K562 (cell line): ENCODE data around the gene LMBR1L. TPM values are rescaled to one million over a fixed set of nuclear protein-coding genes. Genes with fewer than 3 reads are reported as not detected.

Experiments used
- ATF7 ChIP-seq: fragments of 450-650 bp; IDR thresholded peaks from 2 replicates; pipeline ENCODE4 v1.7.1; 2014; ENCODE audit warnings: mild to moderate bottlenecking, moderate library complexity
- BRD9 ChIP-seq: fragments of 450-650 bp; IDR thresholded peaks from 2 replicates; pipeline ENCODE4 v1.6.1; 2018; ENCODE audit warnings: low read depth; ENCODE audit not compliant: partially characterized antibody
- E2F6 ChIP-seq, 2 experiments: IDR thresholded peaks; 2 replicates each; pipeline ENCODE4 v1.6.1; 2011; ENCODE audit warnings: borderline replicate concordance in 1 of 2, control low read depth in 1 of 2, low read depth in 1 of 2, low read length in 1 of 2, mild to moderate bottlenecking in 1 of 2, mixed read lengths in 1 of 2, moderate library complexity in 1 of 2; ENCODE audit not compliant: insufficient read depth in 1 of 2, insufficient read length in 1 of 2, poor library complexity in 1 of 2, severe bottlenecking in 1 of 2; ENCODE audit errors: extremely low read depth in 1 of 2
- FOXP1 ChIP-seq: sonication (generic); formaldehyde crosslinking; IDR thresholded peaks from 2 replicates; pipeline ENCODE4 v1.8.0; 2022; ENCODE audit warnings: mild to moderate bottlenecking, missing genetic modification reagents
- MYC ChIP-seq, 2 experiments: fragments of 250-450 bp in 1 of 2; sonication (Bioruptor Pico) in 1 of 2; IDR thresholded peaks; 2 replicates each; pipeline versions ENCODE4 v1.5.1 to v1.6.1; 2012 to 2021; ENCODE audit warnings: low read depth in 2 of 2, borderline replicate concordance in 1 of 2, improper control_type of control experiment in 1 of 2, low read length in 1 of 2, mild to moderate bottlenecking in 1 of 2, moderate library complexity in 1 of 2
- PBX2 ChIP-seq, 2 experiments: IDR thresholded peaks in 1 of 2; conservative IDR thresholded peaks in 1 of 2; 2 replicates each; pipeline ENCODE4 v1.6.1; 2016; ENCODE audit warnings: low read depth in 2 of 2, mild to moderate bottlenecking in 1 of 2, missing compliant biosample characterization in 1 of 2, missing genetic modification characterization in 1 of 2, moderate library complexity in 1 of 2
- PHB2 ChIP-seq: fragments of 450-650 bp; IDR thresholded peaks from 2 replicates; pipeline ENCODE4 v1.6.1; 2017; ENCODE audit warnings: low read depth
- PML ChIP-seq: IDR thresholded peaks from 2 replicates; pipeline ENCODE4 v1.6.1; 2012; ENCODE audit warnings: low read length, inconsistent platforms
- SFPQ ChIP-seq: fragments of 200-400 bp; formaldehyde crosslinking; IDR thresholded peaks from 2 replicates; pipeline ENCODE4 v1.6.1; 2017; ENCODE audit warnings: mild to moderate bottlenecking, low read depth, low read length, moderate library complexity
- ZNF165 ChIP-seq: fragments of 250-450 bp; sonication (Bioruptor Pico); IDR thresholded peaks from 2 replicates; pipeline ENCODE4 v1.4.0; 2020; ENCODE audit warnings: borderline replicate concordance
- ZNF766 ChIP-seq: fragments of 200-800 bp; sonication (Bioruptor generic); conservative IDR thresholded peaks from 2 replicates; pipeline ENCODE4 v1.6.1; 2016; ENCODE audit warnings: missing genetic modification characterization, missing compliant biosample characterization
- polyA plus RNA-seq, 8 experiments: library from polyadenylated mRNA; depleted of rRNA in 4 of 8; stranded (reverse) in 5 of 8; unstranded in 3 of 8; fragments of >200 nt; fragmentation: Nextera tagmentation in 2 of 8; fragmentation: Illumina TruSeq in 1 of 8; extraction: Ambion mirVana in 2 of 8; extraction: Trizol in 1 of 8; gene quantifications; 2 replicates each; pipeline versions ENCODE4 v1.2.1 to v1.2.3, GENCODE V29; 2011 to 2014; ENCODE audit warnings: inconsistent platforms in 1 of 8, missing spikeins in 1 of 8
- total RNA-seq, 7 experiments: library from RNA; depleted of rRNA in 6 of 7; stranded (reverse); fragments of >200 nt in 6 of 7; fragmentation: Illumina TruSeq in 2 of 7; extraction: Trizol in 2 of 7; gene quantifications; 2 replicates each; pipeline versions ENCODE4 v1.2.1 to v1.2.3, GENCODE V29; 2011 to 2021; ENCODE audit warnings: low replicate concordance in 1 of 7
- TF ChIP-seq, protein P1 (sequence below): sonication (generic); formaldehyde crosslinking; IDR thresholded peaks from 2 replicates; pipeline ENCODE4 v1.9.0; 2022; ENCODE audit warnings: mild to moderate bottlenecking, missing genetic modification reagents
- TF ChIP-seq, protein P2 (sequence below): sonication (generic); formaldehyde crosslinking; IDR thresholded peaks from 2 replicates; pipeline ENCODE4 v1.8.0; 2022; ENCODE audit warnings: mild to moderate bottlenecking, missing genetic modification reagents

The LMBR1L gene
- total and polyA plus RNA-seq, 9 of the 15 experiments (the other 6 are each of a cell fraction or from before 2014, with no cell fraction given), result 2.5 to 57.0 (median 31.1) TPM

DNA sequence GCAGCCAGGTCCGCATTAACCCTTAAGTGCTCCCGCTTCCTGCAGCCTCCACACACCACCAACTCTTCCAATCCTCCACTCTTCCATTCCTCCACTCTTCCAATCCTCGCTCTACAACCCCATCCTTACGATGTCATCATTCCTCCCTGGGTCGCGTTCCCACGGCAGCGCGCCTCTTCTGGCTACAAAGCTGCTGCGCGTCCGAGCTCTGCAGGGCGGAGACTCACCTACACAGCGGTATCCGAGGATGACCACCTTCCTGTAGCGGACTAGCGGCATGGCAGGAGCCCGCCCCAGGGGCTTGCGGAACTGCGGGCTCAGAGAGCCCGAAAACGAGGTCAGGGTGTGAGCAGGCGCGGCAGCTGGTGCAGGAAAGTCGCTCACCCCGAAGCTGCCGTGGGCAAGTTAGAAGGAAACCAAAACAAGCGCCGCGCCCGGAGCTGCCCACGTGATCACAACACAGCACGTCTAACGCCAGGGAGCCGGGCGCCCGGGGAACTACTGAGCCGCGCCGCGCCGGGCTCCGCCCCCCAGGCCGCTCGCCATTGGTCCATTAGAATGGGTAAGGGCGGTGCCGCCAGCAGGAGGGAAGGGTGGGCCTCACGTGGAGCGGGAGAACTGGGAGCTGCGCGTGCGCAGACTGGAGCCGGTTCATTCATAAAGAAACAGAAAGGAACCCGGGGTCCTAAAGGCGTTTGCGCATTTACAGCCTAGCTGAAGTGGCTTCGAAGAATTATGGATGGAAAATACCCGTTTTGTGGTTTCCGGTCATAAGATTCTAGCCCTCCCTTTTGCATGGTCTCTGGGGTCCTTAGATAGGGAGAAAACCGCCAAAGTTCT is 40.9 kb downstream of the LMBR1L start, which contains the start of gene RHEBL1 (continued):
- peak; percentile 88 for TF ChIP-seq ATF7
- peak; percentile 86 for TF ChIP-seq MYC (IDR thresholded peaks at IDR 0.05; ENCODE audit: low read depth, low read length)
- TF ChIP-seq MYC (CRISPR knock-in tag; IDR thresholded peaks at IDR 0.05; ENCODE audit: borderline replicate concordance, low read depth), result peak; percentile 28; the same call in 1 of the 2 replicates
- TF ChIP-seq PBX2 (CRISPR knock-in tag; IDR thresholded peaks at IDR 0.05; ENCODE audit: low read depth), result no peak
- TF ChIP-seq PBX2 (tag; conservative IDR thresholded peaks at IDR 0.05; ENCODE audit: low read depth), result no peak
- TF ChIP-seq E2F6 (IDR thresholded peaks at IDR 0.05; ENCODE audit: borderline replicate concordance in 1 of 2, extremely low read depth in 1 of 2, insufficient read depth in 1 of 2, insufficient read length in 1 of 2, low read depth in 1 of 2, low read length in 1 of 2, poor library complexity in 1 of 2, severe bottlenecking in 1 of 2), result peak; percentile 85 to 94
- TF ChIP-seq BRD9, result no peak
- TF ChIP-seq SFPQ, result no peak
- peak; percentile 89 for TF ChIP-seq FOXP1 (CRISPR knock-in tag)
- TF ChIP-seq ZNF165, result no peak
- TF ChIP-seq PML, result peak; percentile 37; the same call in 1 of the 2 replicates
- TF ChIP-seq, protein P1, sequence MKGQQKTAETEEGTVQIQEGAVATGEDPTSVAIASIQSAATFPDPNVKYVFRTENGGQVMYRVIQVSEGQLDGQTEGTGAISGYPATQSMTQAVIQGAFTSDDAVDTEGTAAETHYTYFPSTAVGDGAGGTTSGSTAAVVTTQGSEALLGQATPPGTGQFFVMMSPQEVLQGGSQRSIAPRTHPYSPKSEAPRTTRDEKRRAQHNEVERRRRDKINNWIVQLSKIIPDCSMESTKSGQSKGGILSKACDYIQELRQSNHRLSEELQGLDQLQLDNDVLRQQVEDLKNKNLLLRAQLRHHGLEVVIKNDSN (CRISPR knock-in tag), result peak; percentile 97
- 0 out of 2 replicates have a peak, but pooled peaks have one; percentile 33 for TF ChIP-seq ZNF766 (CRISPR knock-in tag)
- TF ChIP-seq PHB2, result 0 out of 2 replicates have a peak, but pooled peaks have one; percentile 39
- TF ChIP-seq, protein P2, sequence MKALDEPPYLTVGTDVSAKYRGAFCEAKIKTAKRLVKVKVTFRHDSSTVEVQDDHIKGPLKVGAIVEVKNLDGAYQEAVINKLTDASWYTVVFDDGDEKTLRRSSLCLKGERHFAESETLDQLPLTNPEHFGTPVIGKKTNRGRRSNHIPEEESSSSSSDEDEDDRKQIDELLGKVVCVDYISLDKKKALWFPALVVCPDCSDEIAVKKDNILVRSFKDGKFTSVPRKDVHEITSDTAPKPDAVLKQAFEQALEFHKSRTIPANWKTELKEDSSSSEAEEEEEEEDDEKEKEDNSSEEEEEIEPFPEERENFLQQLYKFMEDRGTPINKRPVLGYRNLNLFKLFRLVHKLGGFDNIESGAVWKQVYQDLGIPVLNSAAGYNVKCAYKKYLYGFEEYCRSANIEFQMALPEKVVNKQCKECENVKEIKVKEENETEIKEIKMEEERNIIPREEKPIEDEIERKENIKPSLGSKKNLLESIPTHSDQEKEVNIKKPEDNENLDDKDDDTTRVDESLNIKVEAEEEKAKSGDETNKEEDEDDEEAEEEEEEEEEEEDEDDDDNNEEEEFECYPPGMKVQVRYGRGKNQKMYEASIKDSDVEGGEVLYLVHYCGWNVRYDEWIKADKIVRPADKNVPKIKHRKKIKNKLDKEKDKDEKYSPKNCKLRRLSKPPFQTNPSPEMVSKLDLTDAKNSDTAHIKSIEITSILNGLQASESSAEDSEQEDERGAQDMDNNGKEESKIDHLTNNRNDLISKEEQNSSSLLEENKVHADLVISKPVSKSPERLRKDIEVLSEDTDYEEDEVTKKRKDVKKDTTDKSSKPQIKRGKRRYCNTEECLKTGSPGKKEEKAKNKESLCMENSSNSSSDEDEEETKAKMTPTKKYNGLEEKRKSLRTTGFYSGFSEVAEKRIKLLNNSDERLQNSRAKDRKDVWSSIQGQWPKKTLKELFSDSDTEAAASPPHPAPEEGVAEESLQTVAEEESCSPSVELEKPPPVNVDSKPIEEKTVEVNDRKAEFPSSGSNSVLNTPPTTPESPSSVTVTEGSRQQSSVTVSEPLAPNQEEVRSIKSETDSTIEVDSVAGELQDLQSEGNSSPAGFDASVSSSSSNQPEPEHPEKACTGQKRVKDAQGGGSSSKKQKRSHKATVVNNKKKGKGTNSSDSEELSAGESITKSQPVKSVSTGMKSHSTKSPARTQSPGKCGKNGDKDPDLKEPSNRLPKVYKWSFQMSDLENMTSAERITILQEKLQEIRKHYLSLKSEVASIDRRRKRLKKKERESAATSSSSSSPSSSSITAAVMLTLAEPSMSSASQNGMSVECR (CRISPR knock-in tag), result peak; percentile 96
